SK-N-SH (cell line): Measurements from ENCODE around the gene RUFY4. TPM values are rescaled to one million over a fixed set of nuclear protein-coding genes. Genes with fewer than 3 reads are reported as not detected.

Source experiments
- CTCF ChIA-PET: fragments of 300-600, 350-600 bp; formaldehyde crosslinking; extraction: SDS; loops from one replicate; lab custom pipeline; 2021; lab: Yijun Ruan, JAX
- POLR2A ChIA-PET: fragments of 350-600 bp; sonication (Branson Sonifier 250); formaldehyde crosslinking; extraction: SDS; loops from one replicate; lab custom pipeline; 2020; ENCODE audit warnings: antibody characterized with exemption, inconsistent platforms; lab: Yijun Ruan, JAX
- DNase-seq: peaks from one replicate; pipeline ENCODE4 v3.0.0; 2012
- H2AFZ ChIP-seq: fragments of 200-600 bp; sonication (generic); 2 replicates; pipeline ENCODE4 v1.8.1; 2016; ENCODE audit warnings: antibody characterized with exemption, mild to moderate bottlenecking, low read depth
- H3F3A ChIP-seq: fragments of 200-600 bp; sonication (generic); replicated peaks from 2 replicates; pipeline ENCODE3; 2016; ENCODE audit warnings: antibody characterized with exemption, mild to moderate bottlenecking; ENCODE audit not compliant: insufficient read depth
- H3K27ac ChIP-seq, 2 experiments: fragments of 200-500 bp in 1 of 2; fragments of 200-600 bp in 1 of 2; sonication (Bioruptor generic) in 1 of 2; sonication (generic), shearing (Covaris generic) in 1 of 2; 2 replicates each; pipeline versions ENCODE4 v1.5.1 to v1.6.1; 2014 to 2016; ENCODE audit warnings: low read depth in 2 of 2, inconsistent platforms in 1 of 2, low read length in 1 of 2, mild to moderate bottlenecking in 1 of 2, mixed read lengths in 1 of 2
- H3K27me3 ChIP-seq: fragments of 200-600 bp; sonication (generic), shearing (Covaris generic); 2 replicates; pipeline ENCODE4 v1.6.1; 2016; ENCODE audit warnings: mixed run types; ENCODE audit not compliant: insufficient read depth
- H3K36me3 ChIP-seq, 2 experiments: fragments of 200-500 bp in 1 of 2; fragments of 200-600 bp in 1 of 2; sonication (Bioruptor generic) in 1 of 2; sonication (generic) in 1 of 2; replicated peaks in 1 of 2; 2 replicates each; pipeline versions ENCODE3 to v1.5.1; 2014 to 2016; ENCODE audit warnings: low read length in 1 of 2, mild to moderate bottlenecking in 1 of 2; ENCODE audit not compliant: insufficient read depth in 2 of 2, control insufficient read depth in 1 of 2
- H3K4me1 ChIP-seq, 2 experiments: fragments of 200-500 bp in 1 of 2; fragments of 200-600 bp in 1 of 2; sonication (Bioruptor generic) in 1 of 2; sonication (generic), shearing (Covaris generic) in 1 of 2; 2 replicates each; pipeline versions ENCODE4 v1.5.1 to v1.6.1; 2014 to 2016; ENCODE audit warnings: low read depth in 1 of 2, low read length in 1 of 2, mixed run types in 1 of 2; ENCODE audit not compliant: insufficient read depth in 2 of 2, control insufficient read depth in 1 of 2
- H3K4me2 ChIP-seq: fragments of 200-600 bp; sonication (generic), shearing (Covaris generic); 2 replicates; pipeline ENCODE4 v1.6.1; 2017; ENCODE audit warnings: mixed run types
- H3K4me3 ChIP-seq, 2 experiments: fragments of 200-500 bp in 1 of 2; fragments of 200-600 bp in 1 of 2; sonication (Bioruptor generic) in 1 of 2; sonication (generic), shearing (Covaris generic) in 1 of 2; 2 replicates each; pipeline versions ENCODE4 v1.5.1 to v1.8.1; 2014 to 2016; ENCODE audit warnings: low read depth in 2 of 2, inconsistent platforms in 1 of 2, low read length in 1 of 2, mild to moderate bottlenecking in 1 of 2, mixed read lengths in 1 of 2, moderate library complexity in 1 of 2
- H3K79me2 ChIP-seq: fragments of 200-600 bp; sonication (generic); 2 replicates; pipeline ENCODE4 v1.8.1; 2017; ENCODE audit warnings: mild to moderate bottlenecking; ENCODE audit not compliant: insufficient read depth
- H3K9ac ChIP-seq: fragments of 200-600 bp; sonication (generic); 2 replicates; pipeline ENCODE4 v1.6.1; 2017; ENCODE audit warnings: mixed run types
- H3K9me2 ChIP-seq: fragments of 200-600 bp; sonication (generic); 2 replicates; pipeline ENCODE4 v1.6.1; 2017; ENCODE audit warnings: mixed run types
- H3K9me3 ChIP-seq: fragments of 200-600 bp; sonication (generic); 2 replicates; pipeline ENCODE4 v1.6.1; 2017; ENCODE audit warnings: mixed run types, mild to moderate bottlenecking, moderate library complexity
- H4K20me1 ChIP-seq: fragments of 200-600 bp; sonication (generic); 2 replicates; pipeline ENCODE4 v1.6.1; 2017; ENCODE audit warnings: mild to moderate bottlenecking, mixed run types; ENCODE audit not compliant: insufficient read depth
- EZH2phosphoT487 ChIP-seq: fragments of 200-600 bp; sonication (generic); IDR thresholded peaks from 2 replicates; pipeline ENCODE4 v1.6.1; 2017; ENCODE audit warnings: low read depth, mixed run types, mild to moderate bottlenecking, antibody characterized with exemption, moderate library complexity, borderline replicate concordance
- FOXJ3 ChIP-seq: sonication (generic); formaldehyde crosslinking; IDR thresholded peaks from 2 replicates; pipeline ENCODE4 v1.5.1; 2020; ENCODE audit warnings: mild to moderate bottlenecking, missing genetic modification reagents
- GATA2 ChIP-seq: sonication (generic); formaldehyde crosslinking; IDR thresholded peaks from 2 replicates; pipeline ENCODE4 v1.5.0; 2020; ENCODE audit warnings: mild to moderate bottlenecking, missing genetic modification reagents
- POLR2AphosphoS5 ChIP-seq: IDR thresholded peaks from 2 replicates; pipeline ENCODE4 v1.6.1; 2012; ENCODE audit warnings: low read depth, low read length
- REST ChIP-seq: IDR thresholded peaks from 2 replicates; pipeline ENCODE4 v1.6.1; 2012; ENCODE audit warnings: mild to moderate bottlenecking, low read depth, low read length, moderate library complexity
- SIN3A ChIP-seq: IDR thresholded peaks from 2 replicates; pipeline ENCODE4 v1.6.1; 2012; ENCODE audit warnings: low read depth, mild to moderate bottlenecking, low read length, moderate library complexity, borderline replicate concordance
- SMC3 ChIP-seq: IDR thresholded peaks from 2 replicates; pipeline ENCODE4 v1.6.1; 2012; ENCODE audit warnings: low read depth, low read length, improper control_type of control experiment
- WGBS: methylation state at CpG from one replicate; pipeline ENCODE4 v1.1.6; 2017; ENCODE audit warnings: low lambda C conversion rate; 5-methylcytosine and 5-hydroxymethylcytosine counted together
- polyA plus RNA-seq, 3 experiments: library from polyadenylated mRNA; depleted of rRNA; stranded (reverse); fragments of >200 nt; gene quantifications; 2 replicates each; pipeline ENCODE4 v1.2.3, GENCODE V29; 2012

Gene RUFY4
- polyA plus RNA-seq, 1 of the 3 experiments (the other 2 are of a cell fraction), result not detected

GRCh38 chr2:218028562-218029348 lies 40.3 kb upstream of the RUFY4 start:
- no peak overlapping the region for H3K4me3 ChIP-seq
- no peak overlapping the region for H3K27ac ChIP-seq
- H3K4me2 ChIP-seq, result no peak overlapping the region
- no peaks in the 10 kb centered on the region for H3K27me3 ChIP-seq
- no peaks in the 10 kb centered on the region for H4K20me1 ChIP-seq
- ChIA-PET POLR2A (interaction anchor here (0.5 kb wide), 1 partner anchor 143 kb away, joined by 3 read pairs; no protein-coding TSS in a partner anchor), CTCF (interaction anchor here (0.6 to 5.4 kb wide), 9 partner anchors 9 to 243 kb away, joined by 3 to 33 read pairs (median 3); no protein-coding TSS in a partner anchor)
- DNase-seq, result no peak
- peaks cover 0 to 30% of the 10 kb centered on the region in 2 experiments; a peak in 1 of 4 replicates for H3K4me1 ChIP-seq
- H3F3A ChIP-seq, result no peaks in the 10 kb centered on the region
- no peak overlapping the region for H2AFZ ChIP-seq
- H3K9ac ChIP-seq, result no peak overlapping the region
- no peaks in the 10 kb centered on the region for H3K9me3 ChIP-seq
- H3K79me2 ChIP-seq, result no peaks in the 10 kb centered on the region
- WGBS, result 78% methylated on average over 4 of the region's 6 CpGs
- TF ChIP-seq SMC3 (no peak), GATA2 (CRISPR knock-in tag) (no peak), EZH2phosphoT487 (no peak), FOXJ3 (CRISPR knock-in tag) (no peak), SIN3A (no peak), POLR2AphosphoS5 (no peak)
- no peaks in the 10 kb centered on the region for H3K36me3 ChIP-seq
- H3K9me2 ChIP-seq, result no peaks in the 10 kb centered on the region

DNA sequence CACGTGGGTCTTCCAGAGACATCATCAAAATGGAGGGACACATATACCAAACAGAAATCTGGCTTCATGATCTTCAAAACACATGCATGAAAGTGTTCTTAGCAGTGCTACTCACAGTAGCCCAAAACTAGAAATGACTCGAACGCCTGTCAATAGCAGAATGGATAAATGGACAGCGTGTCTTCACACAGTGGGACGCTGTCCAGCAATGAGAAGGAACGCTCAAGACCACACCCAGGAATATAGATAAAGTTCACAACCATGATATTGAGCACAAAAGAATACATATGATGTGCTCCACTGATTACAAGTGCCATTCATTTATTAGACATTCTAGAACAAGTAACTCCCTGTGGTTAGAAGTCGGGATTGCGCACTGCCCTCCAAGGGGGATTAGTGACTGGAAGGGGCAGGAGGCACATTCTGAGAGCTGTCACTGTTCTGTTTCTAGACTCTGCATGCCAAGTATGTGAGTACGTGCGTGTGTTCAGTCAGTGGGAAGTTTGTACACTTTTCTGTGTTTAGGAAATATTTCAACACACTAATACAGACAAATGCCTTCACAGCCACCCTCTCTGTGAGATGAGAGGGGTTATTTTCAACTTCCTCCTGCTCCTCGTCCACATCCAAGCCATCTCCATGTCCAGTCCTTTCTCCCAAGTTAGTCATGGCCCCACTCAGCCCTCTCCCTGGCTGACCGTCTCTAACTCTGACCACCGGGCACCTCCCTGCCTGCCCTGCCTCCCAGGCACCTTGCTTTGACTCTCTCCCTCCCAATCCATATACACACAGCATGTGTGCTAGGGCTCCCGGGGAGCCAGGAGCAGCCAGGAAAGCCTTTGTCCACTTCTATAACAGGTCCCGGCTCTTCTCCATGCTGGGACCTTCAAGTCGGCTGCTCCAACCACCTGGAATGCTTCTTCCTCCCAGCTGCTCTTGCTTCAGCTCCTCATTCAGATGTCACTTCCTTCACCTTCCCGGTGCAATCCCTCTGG lies 39.4 kb upstream of the RUFY4 start:
- Histone ChIP-seq H4K20me1 (no peaks in the 10 kb centered on the region), H3K4me1 (peaks cover 0 to 31% of the 10 kb centered on the region in 2 experiments; a peak in 1 of 4 replicates), H3K9ac (no peak overlapping the region), H2AFZ (no peak overlapping the region), H3K4me3 (no peak overlapping the region), H3K79me2 (no peaks in the 10 kb centered on the region), H3K27ac (no peak overlapping the region), H3K9me2 (no peaks in the 10 kb centered on the region), H3K36me3 (no peaks in the 10 kb centered on the region), H3K27me3 (no peaks in the 10 kb centered on the region), H3K4me2 (no peak overlapping the region), H3K9me3 (no peaks in the 10 kb centered on the region), H3F3A (no peaks in the 10 kb centered on the region)
- TF ChIP-seq EZH2phosphoT487 (no peak), REST (peak; percentile 72)
- WGBS, result 92% methylated on average over 17 of the region's 17 CpGs
- CTCF ChIA-PET, result interaction anchor here (1.0 to 5.4 kb wide), 3 partner anchors 35 to 244 kb away, joined by 3 to 33 read pairs (median 15); no protein-coding TSS in a partner anchor
- no peak for DNase-seq
- POLR2A ChIA-PET, result no interaction called here
